Glutamatergic neuron (in vitro differentiated cells): ENCODE data around the gene VOPP1. TPM values are rescaled to one million over a fixed set of nuclear protein-coding genes. Genes with fewer than 3 reads are reported as not detected.

Source experiments
- DNase-seq: peaks from one replicate; pipeline ENCODE4 v3.0.0; 2022
- H3K27ac Mint-ChIP-seq: one replicate; pipeline ENCODE4 v1.8.0; 2020; ENCODE audit warnings: mild to moderate bottlenecking, mixed read lengths, inconsistent platforms; ENCODE audit not compliant: unreplicated experiment
- H3K27me3 Mint-ChIP-seq: one replicate; pipeline ENCODE4 v1.8.0; 2020; ENCODE audit warnings: mild to moderate bottlenecking, moderate library complexity, mixed read lengths, inconsistent platforms; ENCODE audit not compliant: unreplicated experiment
- H3K36me3 Mint-ChIP-seq: one replicate; pipeline ENCODE4 v1.8.0; 2020; ENCODE audit warnings: mild to moderate bottlenecking, mixed read lengths, inconsistent platforms; ENCODE audit not compliant: unreplicated experiment
- H3K4me1 Mint-ChIP-seq: one replicate; pipeline ENCODE4 v1.8.0; 2020; ENCODE audit warnings: mild to moderate bottlenecking, low read depth, mixed read lengths, inconsistent platforms; ENCODE audit not compliant: unreplicated experiment
- H3K4me3 Mint-ChIP-seq: one replicate; pipeline ENCODE4 v1.8.0; 2020; ENCODE audit warnings: mild to moderate bottlenecking, mixed read lengths, inconsistent platforms; ENCODE audit not compliant: unreplicated experiment
- H3K9me3 Mint-ChIP-seq: one replicate; pipeline ENCODE4 v1.8.0; 2020; ENCODE audit warnings: mild to moderate bottlenecking, moderate library complexity, mixed read lengths, inconsistent platforms; ENCODE audit not compliant: unreplicated experiment
- total RNA-seq: library from RNA; stranded (reverse); fragmentation: NEBNext Ultra II Directional; extraction: Animal tissue kit (Norgen Biotek cat#: 25700); gene quantifications from one replicate; pipeline ENCODE4 v1.2.1, GENCODE V29; 2021; ENCODE audit not compliant: unreplicated experiment
- TF ChIP-seq, protein P1 (sequence below): fragments of 200-600 bp; sonication (generic); IDR thresholded peaks from one replicate; pipeline ENCODE4 v1.5.0; 2021; ENCODE audit not compliant: partially characterized antibody, unreplicated experiment

Gene VOPP1
- total RNA-seq, 1 donor from 2014 or later = 30.6 TPM

DNA sequence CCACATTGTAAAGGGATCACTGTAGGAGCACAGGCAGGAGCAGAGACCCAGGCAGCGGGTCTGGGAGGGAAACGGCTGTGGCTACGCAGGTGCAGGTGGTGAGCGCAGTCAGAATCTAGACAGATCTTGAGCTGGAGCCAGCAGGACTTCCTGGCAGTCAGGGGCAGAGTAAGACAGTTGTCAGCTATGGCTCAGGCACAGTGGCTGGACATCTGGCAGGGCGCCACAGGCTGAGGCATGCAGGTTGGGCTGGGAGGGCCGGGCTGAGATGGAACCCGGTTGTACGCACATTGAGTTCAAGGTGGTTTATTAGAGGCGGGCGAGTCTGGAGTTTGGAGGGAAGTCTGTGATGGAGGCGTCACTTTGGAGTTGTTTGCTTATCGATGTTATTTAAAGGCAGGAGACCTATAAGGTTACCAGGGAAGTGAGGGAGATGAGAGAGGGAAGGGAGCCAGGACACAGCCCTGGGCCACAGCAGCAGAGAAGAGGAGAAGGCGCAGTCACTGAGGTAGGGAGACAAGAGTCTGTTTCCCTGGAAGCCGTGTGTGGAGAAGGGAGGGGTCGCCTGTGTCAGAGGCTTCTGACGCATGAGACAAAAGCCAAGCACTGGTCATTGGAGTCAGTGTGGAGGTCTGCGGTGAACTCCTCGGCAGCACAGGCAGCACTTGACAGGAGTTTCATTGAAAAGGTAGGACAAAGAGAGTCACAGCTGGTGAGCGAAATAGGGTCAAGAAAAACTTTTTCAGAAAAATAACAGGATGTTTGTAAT is 133.4 kb downstream of the VOPP1 start:
- H3K27me3 Mint-ChIP-seq = peaks cover 5% of the 10 kb centered on the region

DNA sequence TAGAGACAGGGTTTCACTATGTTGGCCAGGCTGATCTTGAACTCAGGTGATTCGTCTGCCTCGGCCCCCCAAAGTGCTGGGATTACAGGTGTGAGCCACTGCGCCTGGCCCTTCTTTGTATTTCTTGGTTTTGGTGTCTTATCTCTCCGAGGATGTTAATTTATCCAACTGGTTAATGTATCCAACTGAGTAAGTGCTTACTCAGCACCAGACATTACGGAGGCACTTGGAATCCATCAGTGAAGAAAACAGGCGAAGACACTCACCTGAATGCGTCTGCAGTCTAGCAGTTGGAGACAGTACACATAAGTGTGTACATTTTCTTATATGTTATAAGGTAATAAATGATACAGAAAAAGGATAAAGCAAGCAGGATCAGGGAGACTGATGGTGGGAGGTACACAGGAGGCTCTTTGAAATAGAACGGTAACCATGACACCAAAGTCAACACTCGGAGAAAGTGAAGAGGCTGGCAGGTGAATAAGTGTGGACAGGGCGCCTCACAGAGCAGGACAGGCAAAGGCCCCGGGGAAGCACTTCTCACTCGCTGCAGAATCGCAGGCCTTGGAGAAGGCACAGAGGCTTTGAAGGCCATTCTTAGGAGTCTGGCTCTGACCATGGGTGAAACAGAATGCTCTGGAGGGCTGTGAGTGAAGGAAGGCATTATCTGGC is 134.1 kb downstream of the VOPP1 start:
- TF ChIP-seq, protein P1, sequence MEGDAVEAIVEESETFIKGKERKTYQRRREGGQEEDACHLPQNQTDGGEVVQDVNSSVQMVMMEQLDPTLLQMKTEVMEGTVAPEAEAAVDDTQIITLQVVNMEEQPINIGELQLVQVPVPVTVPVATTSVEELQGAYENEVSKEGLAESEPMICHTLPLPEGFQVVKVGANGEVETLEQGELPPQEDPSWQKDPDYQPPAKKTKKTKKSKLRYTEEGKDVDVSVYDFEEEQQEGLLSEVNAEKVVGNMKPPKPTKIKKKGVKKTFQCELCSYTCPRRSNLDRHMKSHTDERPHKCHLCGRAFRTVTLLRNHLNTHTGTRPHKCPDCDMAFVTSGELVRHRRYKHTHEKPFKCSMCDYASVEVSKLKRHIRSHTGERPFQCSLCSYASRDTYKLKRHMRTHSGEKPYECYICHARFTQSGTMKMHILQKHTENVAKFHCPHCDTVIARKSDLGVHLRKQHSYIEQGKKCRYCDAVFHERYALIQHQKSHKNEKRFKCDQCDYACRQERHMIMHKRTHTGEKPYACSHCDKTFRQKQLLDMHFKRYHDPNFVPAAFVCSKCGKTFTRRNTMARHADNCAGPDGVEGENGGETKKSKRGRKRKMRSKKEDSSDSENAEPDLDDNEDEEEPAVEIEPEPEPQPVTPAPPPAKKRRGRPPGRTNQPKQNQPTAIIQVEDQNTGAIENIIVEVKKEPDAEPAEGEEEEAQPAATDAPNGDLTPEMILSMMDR = no peak
- Mint-ChIP-seq H3K36me3 (no peaks in the 10 kb centered on the region), H3K9me3 (peaks cover 10% of the 10 kb centered on the region), H3K4me1 (peaks cover 11% of the 10 kb centered on the region), H3K27me3 (peaks cover 5% of the 10 kb centered on the region), H3K4me3 (no peak overlapping the region), H3K27ac (no peak overlapping the region)
- no peak for DNase-seq

More for the DNA sequence above, 133.4 kb downstream of the VOPP1 start:
- TF ChIP-seq, protein P1 = no peak
- Mint-ChIP-seq H3K27ac (peak overlapping the region; percentile 40), H3K4me3 (no peak overlapping the region), H3K36me3 (no peaks in the 10 kb centered on the region), H3K9me3 (peaks cover 10% of the 10 kb centered on the region), H3K4me1 (peaks cover 11% of the 10 kb centered on the region)
- no peak for DNase-seq

DNA sequence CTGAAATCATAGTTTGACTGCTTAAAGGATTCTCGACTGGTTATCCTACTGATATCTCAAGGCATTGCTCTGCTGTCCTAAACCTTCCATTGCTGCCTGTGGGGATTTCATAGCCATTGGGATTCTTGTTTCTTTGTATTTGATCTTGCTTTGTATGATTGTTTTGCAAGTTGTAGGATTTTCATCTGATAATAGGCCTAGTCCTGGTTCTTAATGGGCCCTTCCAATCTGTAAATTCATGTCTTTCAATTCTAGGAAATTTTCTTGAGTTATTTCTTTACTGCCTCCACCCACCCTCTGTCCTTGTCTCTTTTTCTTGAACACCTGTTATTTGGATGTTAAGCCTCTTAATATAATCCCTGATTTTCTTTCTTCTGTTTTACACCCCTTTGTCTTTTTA is 134.9 kb downstream of the VOPP1 start:
- no peaks in the 10 kb centered on the region for H3K36me3 Mint-ChIP-seq
- peaks cover 10% of the 10 kb centered on the region for H3K9me3 Mint-ChIP-seq
- no peak overlapping the region for H3K27ac Mint-ChIP-seq
- DNase-seq = no peak
- H3K4me3 Mint-ChIP-seq = no peak overlapping the region
- TF ChIP-seq, protein P1 = no peak
- H3K4me1 Mint-ChIP-seq = peaks cover 11% of the 10 kb centered on the region
- H3K27me3 Mint-ChIP-seq = peaks cover 5% of the 10 kb centered on the region

DNA sequence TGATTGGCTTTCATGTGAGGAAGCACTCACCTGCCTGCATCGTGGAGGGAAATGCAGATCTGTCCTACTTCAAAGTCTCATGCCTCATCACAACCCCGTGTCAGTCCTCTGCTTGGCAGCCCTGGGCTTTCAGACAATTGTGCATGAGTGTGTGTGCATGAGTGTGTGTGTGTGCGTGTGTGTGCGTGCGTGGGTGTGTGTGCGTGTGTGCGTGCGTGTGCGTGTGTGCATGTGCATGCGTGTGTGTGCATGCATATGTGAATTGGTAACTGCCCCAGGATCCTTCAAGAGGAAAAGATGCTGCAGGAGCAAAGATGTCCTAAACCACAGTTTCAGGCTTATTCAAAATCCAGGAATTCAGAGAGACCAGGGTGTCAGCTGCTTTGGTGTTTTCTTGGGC is 135.8 kb downstream of the VOPP1 start:
- no peak for DNase-seq
- H3K27me3 Mint-ChIP-seq = peaks cover 5% of the 10 kb centered on the region
- H3K4me1 Mint-ChIP-seq = peaks cover 11% of the 10 kb centered on the region
- TF ChIP-seq, protein P1 = no peak
- no peak overlapping the region for H3K27ac Mint-ChIP-seq
- no peak overlapping the region for H3K4me3 Mint-ChIP-seq
- peaks cover 10% of the 10 kb centered on the region for H3K9me3 Mint-ChIP-seq
- no peaks in the 10 kb centered on the region for H3K36me3 Mint-ChIP-seq

DNA sequence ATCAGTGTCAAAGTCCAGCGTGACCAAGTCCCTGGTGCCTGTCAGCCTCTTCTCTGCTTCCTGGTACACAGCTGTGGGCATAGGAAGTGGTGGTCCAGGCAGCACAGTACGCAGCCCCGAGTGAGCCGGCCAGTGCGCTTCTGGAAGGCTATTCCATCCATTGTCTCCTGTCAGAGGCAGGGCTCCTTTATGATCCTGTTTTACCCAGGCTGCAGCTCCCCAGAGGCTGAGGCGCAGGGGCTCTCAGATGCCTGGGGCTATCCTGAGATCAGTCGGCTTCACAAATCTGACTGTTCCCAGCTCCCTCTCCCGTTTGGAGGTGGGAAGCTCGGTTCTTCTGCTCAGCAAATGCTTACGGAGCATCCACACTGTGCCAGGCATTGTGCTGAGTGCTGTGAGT is 136.8 kb downstream of the VOPP1 start:
- no peaks in the 10 kb centered on the region for H3K36me3 Mint-ChIP-seq
- peaks cover 5% of the 10 kb centered on the region for H3K27me3 Mint-ChIP-seq
- TF ChIP-seq, protein P1 = no peak
- no peak overlapping the region for H3K4me3 Mint-ChIP-seq
- peaks cover 10% of the 10 kb centered on the region for H3K9me3 Mint-ChIP-seq
- H3K4me1 Mint-ChIP-seq = peaks cover 10% of the 10 kb centered on the region
- DNase-seq = peak; percentile 64
- H3K27ac Mint-ChIP-seq = peak overlapping the region; percentile 22
